DND-41 (cell line): ENCODE results near the gene ZNF592.

Experiments used
- ATAC-seq: fragments of 200-7000 bp; cut with Tn5 transposase; 3 replicates; pipeline ENCODE4 v1.9.1; 2021; ENCODE audit warnings: low read depth; ENCODE audit not compliant: insufficient read depth
- DNase-seq: peaks from one replicate; pipeline ENCODE4 v3.0.0-alpha.2; 2020
- H2AFZ ChIP-seq: 2 replicates; pipeline ENCODE4 v1.6.0; 2012; ENCODE audit warnings: low read depth, low read length
- H3K27ac ChIP-seq: 2 replicates; pipeline ENCODE4 v1.5.1; 2012; ENCODE audit warnings: low read length, inconsistent platforms
- H3K27me3 ChIP-seq: fragments of 200-600 bp; sonication (generic); 2 replicates; pipeline ENCODE4 v1.6.0; 2012; ENCODE audit warnings: low read length, mild to moderate bottlenecking, inconsistent platforms; ENCODE audit not compliant: insufficient read depth, poor library complexity
- H3K36me3 ChIP-seq: 2 replicates; pipeline ENCODE4 v1.5.1; 2012; ENCODE audit warnings: low read length, inconsistent platforms; ENCODE audit not compliant: insufficient read depth
- H3K4me1 ChIP-seq: 2 replicates; pipeline ENCODE4 v1.5.1; 2012; ENCODE audit warnings: mild to moderate bottlenecking, low read length; ENCODE audit not compliant: insufficient read depth
- H3K4me2 ChIP-seq: 2 replicates; pipeline ENCODE4 v1.6.0; 2012; ENCODE audit warnings: mild to moderate bottlenecking, moderate library complexity, low read length, inconsistent platforms; ENCODE audit not compliant: insufficient read depth
- H3K4me3 ChIP-seq, 2 experiments: fragments of 200-600 bp in 1 of 2; shearing (Covaris generic) in 1 of 2; 2 replicates each; pipeline ENCODE4 v1.5.1; 2012 to 2016; ENCODE audit warnings: inconsistent platforms in 2 of 2, low read length in 2 of 2, mild to moderate bottlenecking in 2 of 2, low read depth in 1 of 2, moderate library complexity in 1 of 2
- H3K79me2 ChIP-seq: 2 replicates; pipeline ENCODE4 v1.6.0; 2012; ENCODE audit warnings: low read length, inconsistent platforms; ENCODE audit not compliant: insufficient read depth
- H3K9ac ChIP-seq: 2 replicates; pipeline ENCODE4 v1.6.0; 2012; ENCODE audit warnings: low read depth, mild to moderate bottlenecking, inconsistent platforms, low read length, moderate library complexity
- H3K9me3 ChIP-seq: 2 replicates; pipeline ENCODE4 v1.5.1; 2012; ENCODE audit warnings: low read length, moderate library complexity, mild to moderate bottlenecking, inconsistent platforms; ENCODE audit not compliant: insufficient read depth, severe bottlenecking
- H4K20me1 ChIP-seq: 2 replicates; pipeline ENCODE4 v1.6.0; 2012; ENCODE audit warnings: low read length; ENCODE audit not compliant: insufficient read depth
- EZH2 ChIP-seq: IDR thresholded peaks from 3 replicates; pipeline ENCODE4 v1.6.1; 2012; ENCODE audit warnings: borderline replicate concordance, low read depth, mild to moderate bottlenecking, moderate library complexity, low read length, inconsistent platforms; ENCODE audit not compliant: severe bottlenecking
- TF ChIP-seq, protein P1 (sequence below): IDR thresholded peaks from 2 replicates; pipeline ENCODE4 v1.5.1; 2012; ENCODE audit warnings: borderline replicate concordance, low read length, moderate library complexity, mild to moderate bottlenecking; ENCODE audit not compliant: poor library complexity, severe bottlenecking; ENCODE audit errors: extremely low read depth

Gene ZNF592

DNA sequence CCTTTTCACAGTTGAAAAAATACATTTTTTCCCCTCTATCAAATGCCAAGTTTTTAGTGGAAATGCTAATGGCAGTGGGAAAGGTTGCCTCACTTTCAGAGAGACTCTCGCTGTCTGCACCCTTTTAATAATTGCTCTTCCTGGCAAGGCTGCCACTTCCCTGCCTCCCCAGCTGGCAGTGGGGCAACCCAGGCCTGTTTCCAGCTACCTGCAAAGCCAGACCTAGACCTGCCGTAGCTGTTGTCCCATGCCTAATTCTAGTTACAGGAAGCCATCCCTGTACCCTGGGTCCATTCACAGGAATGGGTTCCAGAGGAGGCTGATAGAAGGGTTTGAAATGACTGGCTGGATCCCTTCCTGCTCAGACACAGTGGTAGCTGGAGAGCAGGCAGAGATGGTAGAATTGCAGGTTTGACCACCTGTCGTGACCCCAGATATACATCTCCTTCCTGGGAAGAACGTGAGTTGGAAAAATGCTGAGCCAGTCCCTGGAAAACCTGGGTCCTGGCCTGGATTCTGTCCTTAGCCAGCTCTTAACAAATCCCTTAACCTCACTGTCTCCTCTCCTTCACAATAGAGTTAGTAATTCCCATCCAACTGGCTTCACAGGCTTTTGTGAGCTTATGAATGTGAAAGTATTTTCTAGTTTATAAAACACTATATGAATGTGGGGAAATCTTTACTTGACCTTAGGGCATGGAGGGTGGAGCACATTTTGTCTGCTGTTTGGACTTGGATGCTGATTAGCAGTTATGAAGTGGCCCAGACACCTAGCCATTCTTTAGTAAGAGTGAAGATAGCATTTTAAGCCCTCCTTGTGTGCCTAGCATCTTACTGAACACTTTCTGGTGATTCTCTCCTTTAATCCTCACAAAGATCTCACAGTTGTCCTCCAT, 55.9 kb downstream of the ZNF592 start:
- H3K36me3 ChIP-seq, result peaks cover 47% of the 10 kb centered on the region
- no peak for ATAC-seq

DNA sequence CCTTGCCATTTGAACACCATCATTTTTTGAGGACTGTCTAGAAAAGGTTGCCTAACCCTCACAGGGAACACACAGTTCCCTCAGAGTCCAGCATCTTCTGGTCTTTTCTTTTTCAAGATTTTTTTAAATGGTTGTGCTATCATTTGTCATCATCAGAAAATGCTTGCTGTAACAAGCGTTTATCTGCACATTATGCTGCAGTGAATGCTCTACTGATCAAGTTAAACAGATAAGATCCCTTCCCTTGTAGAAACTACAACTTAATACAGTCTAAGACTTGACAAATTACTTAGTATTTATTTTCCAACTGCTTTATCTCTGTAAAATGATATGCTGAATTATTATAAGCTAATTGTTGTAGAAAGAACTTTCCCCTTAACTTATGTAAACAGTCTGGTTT, 56.8 kb downstream of the ZNF592 start:
- Histone ChIP-seq H3K4me1 (no peaks in the 10 kb centered on the region), H3K27me3 (no peaks in the 10 kb centered on the region), H4K20me1 (no peaks in the 10 kb centered on the region), H2AFZ (no peak overlapping the region), H3K4me3 (no peak overlapping the region), H3K9ac (no peak overlapping the region), H3K79me2 (no peaks in the 10 kb centered on the region), H3K4me2 (no peak overlapping the region), H3K9me3 (no peaks in the 10 kb centered on the region), H3K27ac (no peak overlapping the region), H3K36me3 (peaks cover 37% of the 10 kb centered on the region)
- no peak for TF ChIP-seq EZH2
- TF ChIP-seq, protein P1, sequence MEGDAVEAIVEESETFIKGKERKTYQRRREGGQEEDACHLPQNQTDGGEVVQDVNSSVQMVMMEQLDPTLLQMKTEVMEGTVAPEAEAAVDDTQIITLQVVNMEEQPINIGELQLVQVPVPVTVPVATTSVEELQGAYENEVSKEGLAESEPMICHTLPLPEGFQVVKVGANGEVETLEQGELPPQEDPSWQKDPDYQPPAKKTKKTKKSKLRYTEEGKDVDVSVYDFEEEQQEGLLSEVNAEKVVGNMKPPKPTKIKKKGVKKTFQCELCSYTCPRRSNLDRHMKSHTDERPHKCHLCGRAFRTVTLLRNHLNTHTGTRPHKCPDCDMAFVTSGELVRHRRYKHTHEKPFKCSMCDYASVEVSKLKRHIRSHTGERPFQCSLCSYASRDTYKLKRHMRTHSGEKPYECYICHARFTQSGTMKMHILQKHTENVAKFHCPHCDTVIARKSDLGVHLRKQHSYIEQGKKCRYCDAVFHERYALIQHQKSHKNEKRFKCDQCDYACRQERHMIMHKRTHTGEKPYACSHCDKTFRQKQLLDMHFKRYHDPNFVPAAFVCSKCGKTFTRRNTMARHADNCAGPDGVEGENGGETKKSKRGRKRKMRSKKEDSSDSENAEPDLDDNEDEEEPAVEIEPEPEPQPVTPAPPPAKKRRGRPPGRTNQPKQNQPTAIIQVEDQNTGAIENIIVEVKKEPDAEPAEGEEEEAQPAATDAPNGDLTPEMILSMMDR, result no peak
- no peak for DNase-seq
- no peak for ATAC-seq

More for the DNA sequence above, 55.9 kb downstream of the ZNF592 start:
- Histone ChIP-seq H3K27ac (no peak overlapping the region), H3K4me2 (no peak overlapping the region), H3K9me3 (no peaks in the 10 kb centered on the region), H3K4me1 (no peaks in the 10 kb centered on the region), H2AFZ (no peak overlapping the region), H3K79me2 (no peaks in the 10 kb centered on the region), H4K20me1 (no peaks in the 10 kb centered on the region), H3K4me3 (no peak overlapping the region), H3K27me3 (no peaks in the 10 kb centered on the region), H3K9ac (no peak overlapping the region)
- TF ChIP-seq, protein P1, result no peak
- TF ChIP-seq EZH2, result no peak
- DNase-seq, result no peak

DNA sequence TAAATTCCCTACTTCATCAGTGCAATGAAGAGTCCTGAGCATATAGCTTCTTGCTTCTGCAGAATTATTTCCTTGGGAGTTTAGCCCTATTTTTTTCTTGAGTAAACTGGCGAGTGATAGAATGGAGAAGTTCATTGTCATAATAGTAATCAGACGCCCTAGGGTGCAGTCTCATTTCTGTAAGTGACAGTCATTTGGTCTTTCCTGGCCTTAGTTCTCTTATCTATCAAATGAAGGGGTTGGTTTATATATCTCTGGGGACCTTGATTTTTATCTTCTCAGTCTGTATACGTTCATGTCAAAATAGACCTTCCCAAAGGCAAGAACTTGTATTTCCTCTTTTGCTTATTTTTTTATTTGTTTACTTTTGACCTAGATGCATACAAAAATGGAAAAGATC, 58.8 kb downstream of the ZNF592 start:
- H3K9ac ChIP-seq, result no peak overlapping the region
- no peak overlapping the region for H3K27ac ChIP-seq
- no peak for ATAC-seq
- no peaks in the 10 kb centered on the region for H3K79me2 ChIP-seq
- H3K27me3 ChIP-seq, result no peaks in the 10 kb centered on the region
- H3K4me2 ChIP-seq, result no peak overlapping the region
- H3K4me3 ChIP-seq, result no peak overlapping the region
- no peaks in the 10 kb centered on the region for H3K9me3 ChIP-seq
- H3K36me3 ChIP-seq, result peaks cover 20% of the 10 kb centered on the region
- DNase-seq, result no peak
- TF ChIP-seq, protein P1, result no peak
- no peaks in the 10 kb centered on the region for H4K20me1 ChIP-seq
- H3K4me1 ChIP-seq, result no peaks in the 10 kb centered on the region
- H2AFZ ChIP-seq, result no peak overlapping the region
